Suprapubic skin (tissue), 4 donors: ENCODE measurements around the gene GNAO1. TPM values are rescaled to one million over a fixed set of nuclear protein-coding genes. Genes with fewer than 3 reads are reported as not detected.

Source experiments
- DNase-seq, 2 donors: peaks; one replicate each; pipeline ENCODE4 v3.0.0-alpha.2; 2019; ENCODE audit warnings: low spot score in 2 of 2
- H3K27ac ChIP-seq: fragments of 200-600 bp; sonication (generic); one replicate; pipeline ENCODE4 v1.5.1; 2019
- H3K27me3 ChIP-seq: fragments of 200-600 bp; sonication (generic); one replicate; pipeline ENCODE4 v1.5.1; 2019
- H3K36me3 ChIP-seq: fragments of 200-600 bp; sonication (generic); one replicate; pipeline ENCODE4 v1.5.1; 2019
- H3K4me1 ChIP-seq: fragments of 200-600 bp; sonication (generic); one replicate; pipeline ENCODE4 v1.5.1; 2019
- H3K4me3 ChIP-seq: fragments of 200-600 bp; sonication (generic); one replicate; pipeline ENCODE4 v1.5.1; 2019; ENCODE audit warnings: mild to moderate bottlenecking
- H3K9me3 ChIP-seq: fragments of 200-600 bp; sonication (generic); one replicate; pipeline ENCODE4 v1.5.1; 2019
- EP300 ChIP-seq: sonication (generic); formaldehyde crosslinking; IDR thresholded peaks from one replicate; pipeline ENCODE4 v1.6.1; 2017; ENCODE audit warnings: antibody characterized with exemption
- POLR2A ChIP-seq, 2 donors: fragments of 450-650 bp; IDR thresholded peaks; one replicate each; pipeline ENCODE4 v1.6.1; 2017; ENCODE audit warnings: antibody characterized with exemption in 2 of 2, mild to moderate bottlenecking in 2 of 2, moderate library complexity in 2 of 2
- POLR2AphosphoS5 ChIP-seq, 3 donors: sonication (generic); formaldehyde crosslinking; IDR thresholded peaks; one replicate each; pipeline ENCODE4 v1.6.1; 2017; ENCODE audit warnings: antibody characterized with exemption in 3 of 3
- WGBS: methylation state at CpG from one replicate; pipeline ENCODE4 v1.1.5; 2018; 5-methylcytosine and 5-hydroxymethylcytosine counted together
- total RNA-seq, 4 donors: library from RNA; depleted of rRNA; stranded (reverse); fragments of >200 nt; gene quantifications; one replicate each; pipeline ENCODE4 v1.1.0, GENCODE V29; 2016
- TF ChIP-seq, protein P1 (sequence below), 2 donors: fragments of 200-600 bp in 1 of 2; fragments of 450-650 bp in 1 of 2; sonication (generic) in 1 of 2; IDR thresholded peaks; one replicate each; pipeline ENCODE4 v1.5.1; 2016 to 2019; ENCODE audit warnings: antibody characterized with exemption in 2 of 2, mild to moderate bottlenecking in 1 of 2, moderate library complexity in 1 of 2

GNAO1 gene
- total RNA-seq, 4 donors from 2014 or later = 2.4 to 7.6 (median 5.8) TPM

DNA sequence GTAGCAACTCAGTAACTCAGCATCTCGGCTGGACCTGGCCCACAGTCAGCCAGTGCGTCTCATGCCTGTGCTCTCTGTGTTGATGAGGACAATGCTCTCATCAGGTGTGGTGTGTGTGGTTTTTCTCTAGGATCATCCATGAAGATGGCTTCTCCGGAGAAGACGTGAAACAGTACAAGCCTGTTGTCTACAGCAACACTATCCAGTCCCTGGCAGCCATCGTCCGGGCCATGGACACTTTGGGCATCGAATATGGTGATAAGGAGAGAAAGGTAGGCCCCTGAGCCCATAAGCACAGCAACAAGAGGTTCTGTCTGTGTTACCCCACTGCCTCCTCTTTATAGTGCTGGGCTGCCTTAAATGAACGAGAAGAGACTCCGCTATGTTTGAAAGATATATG lies 84.5 kb downstream of the GNAO1 start:
- Histone ChIP-seq H3K27ac (no peak overlapping the region), H3K9me3 (no peaks in the 10 kb centered on the region), H3K4me3 (no peak overlapping the region), H3K4me1 (no peaks in the 10 kb centered on the region), H3K36me3 (no peaks in the 10 kb centered on the region), H3K27me3 (no peaks in the 10 kb centered on the region)
- DNase-seq = no peak
- TF ChIP-seq POLR2AphosphoS5 (IDR thresholded peaks at IDR 0.05) (no peak), EP300 (no peak), POLR2A (IDR thresholded peaks at IDR 0.05) (no peak)
- TF ChIP-seq, protein P1, sequence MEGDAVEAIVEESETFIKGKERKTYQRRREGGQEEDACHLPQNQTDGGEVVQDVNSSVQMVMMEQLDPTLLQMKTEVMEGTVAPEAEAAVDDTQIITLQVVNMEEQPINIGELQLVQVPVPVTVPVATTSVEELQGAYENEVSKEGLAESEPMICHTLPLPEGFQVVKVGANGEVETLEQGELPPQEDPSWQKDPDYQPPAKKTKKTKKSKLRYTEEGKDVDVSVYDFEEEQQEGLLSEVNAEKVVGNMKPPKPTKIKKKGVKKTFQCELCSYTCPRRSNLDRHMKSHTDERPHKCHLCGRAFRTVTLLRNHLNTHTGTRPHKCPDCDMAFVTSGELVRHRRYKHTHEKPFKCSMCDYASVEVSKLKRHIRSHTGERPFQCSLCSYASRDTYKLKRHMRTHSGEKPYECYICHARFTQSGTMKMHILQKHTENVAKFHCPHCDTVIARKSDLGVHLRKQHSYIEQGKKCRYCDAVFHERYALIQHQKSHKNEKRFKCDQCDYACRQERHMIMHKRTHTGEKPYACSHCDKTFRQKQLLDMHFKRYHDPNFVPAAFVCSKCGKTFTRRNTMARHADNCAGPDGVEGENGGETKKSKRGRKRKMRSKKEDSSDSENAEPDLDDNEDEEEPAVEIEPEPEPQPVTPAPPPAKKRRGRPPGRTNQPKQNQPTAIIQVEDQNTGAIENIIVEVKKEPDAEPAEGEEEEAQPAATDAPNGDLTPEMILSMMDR (IDR thresholded peaks at IDR 0.05) = no peak
- WGBS = 95% methylated on average over 9 of the region's 9 CpGs

DNA sequence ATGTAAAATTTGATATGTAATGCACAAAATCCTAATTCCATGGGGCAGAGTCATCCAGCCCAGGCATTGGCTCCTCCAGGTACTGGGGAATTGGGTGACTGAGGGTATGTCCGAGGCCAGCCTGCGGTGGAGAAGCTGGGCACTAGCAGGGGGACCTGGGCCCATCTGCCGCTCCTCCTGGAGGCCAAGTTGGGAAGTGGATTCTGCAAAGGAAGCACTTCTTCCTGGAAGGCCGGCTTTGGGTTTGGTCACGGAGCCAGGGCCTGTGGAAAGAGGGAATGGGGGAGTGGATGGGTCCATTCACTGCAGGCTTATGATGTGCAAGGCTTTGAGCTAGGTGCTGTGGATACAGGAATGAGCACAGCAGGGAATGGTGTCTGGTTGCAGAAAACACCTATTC lies 85.8 kb downstream of the GNAO1 start:
- no peak for DNase-seq
- TF ChIP-seq POLR2AphosphoS5 (IDR thresholded peaks at IDR 0.05) (no peak), POLR2A (IDR thresholded peaks at IDR 0.05) (no peak), EP300 (no peak)
- TF ChIP-seq, protein P1 (IDR thresholded peaks at IDR 0.05) = no peak
- H3K27ac ChIP-seq = no peak overlapping the region
- no peaks in the 10 kb centered on the region for H3K36me3 ChIP-seq
- H3K4me1 ChIP-seq = no peaks in the 10 kb centered on the region
- no peaks in the 10 kb centered on the region for H3K9me3 ChIP-seq
- no peak overlapping the region for H3K4me3 ChIP-seq
- WGBS = 71% methylated on average over 5 of the region's 5 CpGs
- no peaks in the 10 kb centered on the region for H3K27me3 ChIP-seq

DNA sequence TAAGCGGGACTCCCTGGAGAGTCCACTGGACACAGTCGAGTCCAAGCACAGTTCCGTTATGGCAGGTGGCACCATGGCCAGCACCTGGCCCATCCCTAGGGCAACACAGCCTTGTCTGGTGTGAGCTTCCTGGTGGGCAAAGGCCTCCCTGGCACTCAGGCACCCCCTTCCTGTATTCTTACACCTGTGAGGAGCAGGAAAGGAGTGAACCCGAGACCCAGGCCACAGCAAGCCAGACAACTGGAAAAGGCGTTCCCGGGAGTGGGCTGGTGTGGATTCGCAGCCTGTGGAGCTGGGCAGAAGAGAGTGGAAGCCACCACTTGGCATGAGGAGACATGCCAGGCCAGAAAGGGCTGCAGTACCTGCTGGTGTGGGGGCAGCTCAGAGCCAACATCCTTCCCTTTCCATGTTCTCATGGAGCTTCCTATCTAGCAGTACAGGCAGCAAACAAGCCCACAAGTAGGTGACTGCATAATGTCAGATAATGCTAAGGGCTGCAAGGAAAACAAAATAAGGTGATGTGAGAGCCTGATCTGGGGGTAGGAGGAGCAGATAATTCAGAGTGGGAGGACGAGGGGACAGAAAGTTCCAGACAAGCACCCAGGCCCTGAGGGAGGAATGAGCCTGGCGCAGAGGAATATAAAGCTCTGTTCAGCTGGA lies 87.0 kb downstream of the GNAO1 start:
- Histone ChIP-seq H3K9me3 (no peaks in the 10 kb centered on the region), H3K27me3 (no peaks in the 10 kb centered on the region), H3K36me3 (no peaks in the 10 kb centered on the region), H3K27ac (no peak overlapping the region), H3K4me1 (no peaks in the 10 kb centered on the region), H3K4me3 (no peak overlapping the region)
- no peak for TF ChIP-seq EP300
- no peak for DNase-seq
- 93% methylated on average over 8 of the region's 9 CpGs for WGBS

DNA sequence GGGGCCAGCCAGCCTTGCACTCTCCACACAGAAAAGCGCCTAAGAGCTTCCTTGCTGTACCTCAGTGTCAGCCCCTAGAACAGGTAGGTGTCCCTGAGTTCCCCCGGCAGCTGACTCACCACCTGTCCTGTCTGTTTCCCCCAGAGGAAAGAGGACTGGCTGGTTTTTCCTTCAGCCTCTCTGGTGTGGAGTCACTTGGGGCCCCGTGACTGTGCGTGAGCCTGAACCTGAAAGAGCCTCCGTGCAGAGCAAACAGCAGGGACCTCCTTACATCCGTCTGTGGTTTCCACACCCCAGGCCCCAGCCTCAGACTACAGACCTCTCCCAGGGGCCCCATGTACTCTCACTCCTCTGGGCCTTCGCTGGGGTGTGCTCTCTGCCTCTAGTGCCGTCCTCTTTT lies 87.8 kb downstream of the GNAO1 start:
- H3K27me3 ChIP-seq = no peaks in the 10 kb centered on the region
- no peaks in the 10 kb centered on the region for H3K4me1 ChIP-seq
- no peak overlapping the region for H3K27ac ChIP-seq
- DNase-seq = no peak
- H3K36me3 ChIP-seq = no peaks in the 10 kb centered on the region
- TF ChIP-seq, protein P1 (IDR thresholded peaks at IDR 0.05) = no peak
- TF ChIP-seq EP300 (no peak), POLR2A (IDR thresholded peaks at IDR 0.05) (no peak), POLR2AphosphoS5 (IDR thresholded peaks at IDR 0.05) (no peak)
- WGBS = 90% methylated on average over 7 of the region's 8 CpGs
- no peaks in the 10 kb centered on the region for H3K9me3 ChIP-seq
- H3K4me3 ChIP-seq = no peak overlapping the region

DNA sequence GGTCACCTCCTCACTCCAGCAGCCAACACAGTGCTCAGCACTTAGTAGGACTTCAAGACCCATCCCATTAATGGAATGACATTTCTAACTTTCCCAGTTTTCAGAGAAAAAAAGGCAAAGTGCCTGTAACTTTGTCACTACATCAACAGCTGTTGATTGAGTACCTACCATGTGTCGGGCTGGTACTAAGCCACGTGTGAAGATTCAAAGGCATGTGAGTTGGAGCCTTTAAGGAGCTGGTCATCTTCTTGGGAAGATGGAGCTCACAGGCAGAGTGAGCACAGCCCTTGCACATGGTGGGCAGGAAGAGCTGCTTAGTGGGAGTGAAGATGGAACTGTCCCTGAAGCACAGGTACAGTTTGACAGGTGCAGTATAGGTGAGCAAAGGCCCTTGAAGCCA lies 88.6 kb downstream of the GNAO1 start:
- H3K4me1 ChIP-seq = no peaks in the 10 kb centered on the region
- H3K27me3 ChIP-seq = no peaks in the 10 kb centered on the region
- WGBS = 96% methylated on average over 2 of the region's 2 CpGs
- no peaks in the 10 kb centered on the region for H3K36me3 ChIP-seq
- no peak overlapping the region for H3K27ac ChIP-seq
- no peak overlapping the region for H3K4me3 ChIP-seq
- no peaks in the 10 kb centered on the region for H3K9me3 ChIP-seq
- TF ChIP-seq POLR2A (IDR thresholded peaks at IDR 0.05) = no peak
- TF ChIP-seq, protein P1 (IDR thresholded peaks at IDR 0.05) = no peak
- no peak for TF ChIP-seq POLR2AphosphoS5 (IDR thresholded peaks at IDR 0.05)
- no peak for TF ChIP-seq EP300
- DNase-seq = no peak
